ENCODE results near the gene SLC5A1. TPM values are rescaled to one million over a fixed set of nuclear protein-coding genes. Genes with fewer than 3 reads are reported as not detected.

SLC5A1 gene
- total RNA-seq, 1 donor from 2014 or later, result 213 TPM

DNA sequence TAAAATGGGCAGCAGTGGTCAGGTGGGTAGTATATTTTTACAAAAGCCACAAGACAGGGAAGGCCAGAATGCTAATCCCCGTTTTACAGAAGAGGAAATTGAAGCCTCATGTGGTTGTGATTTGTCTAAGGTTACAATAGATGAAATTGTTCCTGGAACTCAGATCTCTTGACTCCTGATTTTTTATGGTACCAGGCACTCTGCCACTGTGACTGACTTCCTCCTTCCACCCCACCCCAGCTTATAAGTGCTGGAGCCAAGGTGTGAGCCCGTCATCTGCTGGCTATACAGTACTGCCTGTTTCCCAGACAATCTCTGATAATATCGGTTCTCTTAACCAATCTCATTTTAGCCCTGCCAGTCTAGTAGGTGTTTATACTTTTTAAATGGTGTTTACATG lies 1.9 kb downstream of the SLC5A1 start:
- no peak for ATAC-seq

DNA sequence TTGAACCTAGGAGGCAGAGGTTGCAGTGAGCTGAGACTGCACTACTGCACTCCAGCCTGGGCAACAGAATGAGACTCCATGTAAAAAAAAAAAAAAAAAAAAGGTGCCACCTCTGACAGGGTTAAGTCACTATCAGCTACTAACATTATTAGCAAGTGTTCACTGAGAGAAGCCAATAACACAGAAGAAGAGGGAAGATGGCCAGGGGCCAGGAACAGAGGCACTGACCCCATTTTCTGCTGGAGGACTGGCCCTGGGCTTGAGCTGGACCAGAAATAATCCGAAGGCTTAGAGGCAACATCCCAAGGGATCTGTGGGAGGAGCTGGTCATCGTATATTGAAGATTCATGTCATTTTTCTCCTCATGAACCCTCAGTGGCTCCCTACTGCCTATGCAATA lies 5.0 kb downstream of the SLC5A1 start:
- ATAC-seq, result peak; percentile 70

More for the DNA sequence above, 1.9 kb downstream of the SLC5A1 start:
- intact Hi-C loops (cut with DNase I), result no loop called here
- DNase-seq (ENCODE audit: missing footprints), result no peak

DNA sequence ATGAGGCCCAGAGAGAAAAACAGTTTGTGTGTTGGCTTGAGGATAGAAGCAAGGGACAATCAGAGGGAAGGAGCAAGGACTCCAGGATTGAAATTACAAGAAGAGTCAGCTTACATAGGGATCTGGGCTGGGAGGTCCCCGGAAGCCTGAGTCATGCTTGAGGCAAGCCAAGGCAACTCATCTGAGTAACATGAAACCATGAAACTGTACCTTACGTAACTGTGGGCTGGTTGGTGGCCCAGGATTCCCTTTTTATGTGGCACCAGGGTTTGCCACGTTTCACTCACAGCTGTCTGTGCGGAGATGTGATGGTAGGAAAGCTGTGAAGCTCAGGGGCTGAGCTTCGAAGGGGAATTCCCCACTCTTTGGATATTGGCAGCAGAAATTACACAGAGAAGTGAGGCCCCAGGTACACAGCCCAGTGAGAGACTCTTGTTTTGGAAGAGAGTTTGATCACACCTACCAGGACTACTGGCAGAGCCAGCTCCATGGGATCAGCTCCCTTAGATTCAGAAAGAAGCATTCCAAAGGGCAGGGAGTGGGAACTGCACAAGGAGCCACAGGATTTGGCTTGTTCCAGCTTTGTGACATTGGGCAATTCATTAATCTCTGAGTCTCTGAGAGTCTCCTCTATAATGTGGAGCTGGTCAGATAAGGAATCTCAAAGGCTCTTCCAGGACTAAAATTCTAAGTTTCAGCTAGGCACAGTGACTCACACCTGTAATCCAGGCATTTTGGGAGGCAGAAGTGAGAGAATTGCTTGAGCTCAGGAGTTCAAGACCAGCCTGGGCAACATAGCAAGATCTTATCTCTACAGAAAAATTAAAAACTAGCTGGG lies 7.8 kb downstream of the SLC5A1 start:
- ATAC-seq (peak; percentile 72), DNase-seq (ENCODE audit: missing footprints) (no peak)
- intact Hi-C loops (cut with DNase I), result no loop called here

More for the DNA sequence above, 5.0 kb downstream of the SLC5A1 start:
- intact Hi-C loops (cut with DNase I), result no loop called here
- DNase-seq (ENCODE audit: missing footprints), result no peak

DNA sequence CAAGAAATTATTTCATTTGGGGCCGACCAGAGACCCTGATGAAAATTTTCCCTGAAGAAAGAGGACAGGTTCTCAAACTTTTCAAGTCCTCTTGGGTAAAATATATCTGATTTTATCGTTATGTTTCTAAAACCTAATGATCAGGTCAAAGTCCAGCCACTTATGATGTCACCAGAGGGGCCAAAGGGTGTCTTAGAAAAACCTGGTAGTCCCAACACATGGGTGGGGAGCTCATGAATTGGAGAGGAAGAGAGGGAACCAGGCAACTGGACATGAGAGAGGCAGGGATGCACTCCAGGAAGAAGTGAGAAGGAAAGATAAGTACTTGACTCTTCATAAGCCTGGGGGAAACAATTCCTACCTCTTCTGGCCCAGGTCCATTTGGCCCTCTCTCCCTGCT lies 9.2 kb downstream of the SLC5A1 start:
- ATAC-seq, result no peak
- intact Hi-C loops (cut with DNase I), result no loop called here
- no peak for DNase-seq (ENCODE audit: missing footprints)

DNA sequence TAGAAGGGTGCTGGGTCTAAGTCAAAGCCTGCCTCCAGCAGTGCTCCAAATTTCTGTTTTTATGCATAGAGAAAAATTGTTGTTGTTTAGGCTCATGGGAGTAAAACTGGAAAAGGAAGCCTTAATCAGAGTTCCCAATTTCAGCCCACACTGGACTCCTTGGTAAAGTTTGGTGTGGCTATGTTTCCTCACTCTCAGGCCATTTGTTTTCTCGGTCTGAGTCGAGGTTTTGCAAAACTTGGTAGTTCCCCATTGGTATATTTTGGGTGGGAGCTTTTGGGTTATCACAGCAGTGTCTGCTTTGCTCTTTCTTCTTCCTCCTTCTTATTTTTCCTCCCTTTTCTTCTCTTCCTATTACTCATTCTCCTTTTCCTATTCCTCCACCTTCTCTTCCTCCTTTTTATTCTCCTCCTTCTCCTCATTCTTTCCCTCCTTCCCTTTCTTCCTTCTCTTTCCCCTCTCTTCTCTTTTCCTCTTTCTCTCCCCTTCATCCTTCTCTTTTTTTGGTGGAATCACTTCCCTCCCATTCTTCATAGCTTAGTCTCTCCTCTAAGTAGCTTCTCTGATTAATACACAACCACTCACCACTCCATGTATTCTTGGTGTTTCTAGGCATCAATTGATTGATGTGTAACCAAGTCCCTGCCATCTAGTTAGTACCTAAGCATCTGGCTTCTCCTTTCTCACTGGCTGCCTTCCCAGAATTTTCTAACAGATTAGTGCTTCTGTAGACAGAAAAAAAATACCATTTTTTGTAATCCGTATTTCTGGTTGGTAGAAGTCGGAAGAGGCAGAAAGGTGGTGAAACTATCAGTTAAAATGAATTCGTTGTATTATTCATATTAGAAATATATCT lies 10.1 kb downstream of the SLC5A1 start:
- ATAC-seq (no peak), DNase-seq (ENCODE audit: missing footprints) (no peak)
- intact Hi-C loops (cut with DNase I), result no loop called here

DNA sequence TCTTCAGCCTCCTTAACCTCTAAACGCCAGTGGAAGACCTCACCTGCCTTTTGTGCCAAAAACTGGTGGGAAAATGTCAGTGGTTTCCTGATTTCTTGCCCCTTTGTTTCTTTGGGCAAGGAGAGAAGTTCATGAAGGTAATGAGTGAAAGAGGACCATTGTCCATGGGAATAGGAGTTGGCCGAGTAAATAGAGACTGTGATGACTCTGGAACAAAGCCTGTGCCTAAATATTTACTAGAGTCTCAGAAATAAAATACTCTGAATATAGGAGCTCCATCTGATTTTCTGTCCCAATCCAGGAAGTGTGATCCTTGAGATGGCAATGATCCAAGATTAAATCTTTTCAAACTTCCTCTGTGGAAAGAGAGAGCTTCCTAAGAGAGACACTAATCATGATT lies 12.0 kb downstream of the SLC5A1 start:
- ATAC-seq (no peak), DNase-seq (ENCODE audit: missing footprints) (no peak)
- intact Hi-C loops (cut with DNase I), result loop anchor here (5.0 kb wide), 1 partner anchor 78 kb away; no protein-coding TSS in a partner anchor

DNA sequence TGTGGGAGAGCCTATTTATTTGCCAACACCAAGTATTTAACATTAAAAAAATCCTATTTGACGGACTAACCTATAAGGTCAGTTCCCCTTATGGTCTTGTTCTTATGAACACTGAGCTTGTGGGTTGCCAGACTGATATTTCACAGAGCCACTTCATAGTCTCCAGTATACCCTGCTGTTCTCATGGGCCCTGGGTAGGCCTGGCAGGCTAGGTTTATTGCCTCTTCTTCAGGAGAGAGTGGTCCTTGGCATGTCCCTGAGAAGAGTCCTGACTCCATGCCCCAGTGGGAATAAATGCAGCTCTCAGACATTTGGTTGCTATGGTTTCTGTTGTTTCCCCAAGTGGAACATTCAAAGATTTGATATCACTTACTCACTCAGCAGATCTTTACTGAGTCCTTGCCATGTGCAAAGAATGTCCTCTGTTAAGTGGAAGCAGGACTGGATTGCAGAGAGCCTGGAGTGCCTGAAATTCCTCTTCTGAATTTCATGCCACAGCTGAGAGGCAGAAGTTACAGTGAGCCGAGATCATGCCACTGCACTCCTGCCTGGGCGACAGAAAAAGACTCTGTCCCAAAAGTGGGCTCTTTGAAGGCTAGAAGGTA lies 15.7 kb downstream of the SLC5A1 start:
- DNase-seq (ENCODE audit: missing footprints) (no peak), ATAC-seq (peak; percentile 85)
- intact Hi-C loops (cut with DNase I), result loop anchor here (5.0 kb wide), 1 partner anchor 81 kb away; no protein-coding TSS in a partner anchor

DNA sequence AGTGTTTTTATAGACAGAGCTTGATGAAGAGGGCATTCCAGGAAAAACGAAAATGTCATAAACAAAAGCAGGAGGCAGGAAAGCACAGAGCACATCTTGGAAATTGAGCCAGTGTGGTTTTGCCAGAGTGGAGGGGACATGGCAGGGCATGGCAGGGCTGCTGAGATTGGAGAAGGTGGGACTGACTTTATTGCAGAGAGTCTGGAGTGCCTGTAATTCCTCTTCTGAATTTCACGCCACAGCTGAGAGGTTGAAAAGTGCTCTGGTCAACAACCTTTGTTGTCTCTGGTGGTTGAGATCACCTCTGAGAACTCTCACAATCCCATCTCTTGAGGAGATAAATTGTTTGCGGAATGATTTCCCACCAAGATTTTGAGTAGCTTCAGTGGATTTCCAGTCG lies 16.4 kb downstream of the SLC5A1 start:
- DNase-seq (ENCODE audit: missing footprints) (no peak), ATAC-seq (no peak)
- intact Hi-C loops (cut with DNase I), result loop anchor here (5.0 kb wide), 1 partner anchor 82 kb away; no protein-coding TSS in a partner anchor

DNA sequence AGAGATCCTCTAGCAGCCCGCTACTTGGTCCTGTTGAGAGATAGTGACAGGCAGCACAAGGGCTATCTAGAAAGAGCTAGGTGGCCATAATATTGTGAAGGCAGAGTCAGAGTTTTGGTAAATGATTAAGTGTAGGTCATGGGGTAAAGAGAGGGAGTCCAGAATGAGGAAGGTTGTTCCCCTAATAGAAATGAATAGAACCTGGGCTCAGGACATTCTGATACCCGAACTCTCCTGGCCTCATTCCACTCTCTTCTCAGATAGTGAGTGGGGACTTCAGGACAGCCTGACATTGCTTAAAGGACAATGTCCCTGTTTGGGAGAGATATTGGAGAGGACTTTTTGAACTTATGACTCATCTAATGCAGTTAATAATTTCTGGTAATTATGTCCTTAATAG lies 20.6 kb downstream of the SLC5A1 start:
- peak; percentile 42 for ATAC-seq
- intact Hi-C loops (cut with DNase I), result no loop called here
- no peak for DNase-seq (ENCODE audit: missing footprints)

DNA sequence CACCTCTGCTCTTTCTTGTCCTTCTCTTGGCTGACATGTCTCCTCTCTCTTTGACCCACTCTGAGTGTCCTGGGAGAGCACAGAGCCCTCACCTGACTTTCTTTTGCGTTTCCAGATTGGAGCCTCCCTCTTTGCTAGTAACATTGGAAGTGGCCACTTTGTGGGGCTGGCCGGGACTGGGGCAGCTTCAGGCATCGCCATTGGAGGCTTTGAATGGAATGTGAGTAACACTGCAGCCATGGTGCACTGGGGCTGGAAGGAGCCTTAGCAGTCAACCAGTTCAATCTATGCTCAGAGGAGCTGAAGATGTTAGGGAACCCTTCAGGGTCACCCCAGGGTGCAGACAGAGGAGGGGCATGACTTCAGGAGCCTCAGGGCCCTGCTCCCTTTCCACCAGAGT lies 23.8 kb downstream of the SLC5A1 start:
- DNase-seq (ENCODE audit: missing footprints) (no peak), ATAC-seq (no peak)
- intact Hi-C loops (cut with DNase I), result no loop called here

DNA sequence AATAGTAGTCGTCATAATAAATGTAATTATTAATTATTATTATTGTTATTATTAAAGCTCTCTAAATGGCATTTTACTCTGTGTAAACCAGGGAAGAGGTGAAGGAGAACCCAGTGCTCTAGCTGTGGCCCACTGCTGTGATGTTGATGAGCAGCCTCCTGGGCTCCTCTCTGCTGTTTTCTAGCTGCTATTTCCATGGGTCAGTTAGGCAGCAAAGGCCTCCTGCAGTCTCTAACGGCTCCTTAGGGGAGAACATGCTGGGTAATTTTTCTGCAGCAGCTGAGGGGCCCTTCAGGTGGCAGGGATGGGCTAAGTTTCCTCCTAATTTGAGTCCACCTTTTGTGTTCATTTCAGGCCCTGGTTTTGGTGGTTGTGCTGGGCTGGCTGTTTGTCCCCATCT lies 24.6 kb downstream of the SLC5A1 start:
- intact Hi-C loops (cut with DNase I), result no loop called here
- DNase-seq (ENCODE audit: missing footprints) (no peak), ATAC-seq (no peak)

DNA sequence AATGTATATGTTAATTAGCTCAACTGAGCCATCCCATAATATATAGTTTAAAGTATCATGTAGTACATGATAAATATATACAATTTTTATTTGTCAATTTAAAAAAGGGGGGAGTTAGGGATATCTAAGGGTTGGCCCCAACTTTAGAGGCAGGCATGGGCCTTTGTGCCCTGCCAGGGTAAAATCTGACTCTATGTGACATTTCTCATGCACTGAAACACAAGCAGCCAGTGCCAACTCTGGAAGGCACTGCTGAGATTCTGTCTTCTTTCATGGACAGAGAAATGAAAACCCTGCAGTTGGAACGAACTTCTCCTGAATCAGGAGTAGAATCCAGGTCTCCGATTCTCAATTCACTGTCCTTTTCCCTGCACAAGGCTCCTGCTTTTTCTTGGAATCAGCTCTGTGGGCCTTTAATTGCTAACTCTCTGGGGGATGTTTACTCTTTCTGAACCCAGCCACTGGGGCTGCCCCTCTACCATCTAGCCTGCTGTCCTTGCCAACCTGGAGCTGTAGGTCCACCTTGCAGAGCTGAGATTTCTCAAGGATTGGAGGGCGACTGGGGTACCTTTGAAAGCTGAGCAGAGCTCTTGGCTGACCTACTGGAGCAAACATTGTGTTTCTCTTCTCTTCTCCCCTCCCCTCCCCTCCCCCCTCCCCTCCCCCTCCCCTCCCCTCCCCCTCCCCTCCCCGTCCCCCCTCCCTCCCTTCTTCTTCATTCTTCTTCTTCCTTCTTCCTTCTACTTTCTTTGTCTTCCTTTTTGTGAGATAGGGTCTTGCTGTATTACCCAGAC lies 26.7 kb downstream of the SLC5A1 start:
- intact Hi-C loops (cut with DNase I), result no loop called here

DNA sequence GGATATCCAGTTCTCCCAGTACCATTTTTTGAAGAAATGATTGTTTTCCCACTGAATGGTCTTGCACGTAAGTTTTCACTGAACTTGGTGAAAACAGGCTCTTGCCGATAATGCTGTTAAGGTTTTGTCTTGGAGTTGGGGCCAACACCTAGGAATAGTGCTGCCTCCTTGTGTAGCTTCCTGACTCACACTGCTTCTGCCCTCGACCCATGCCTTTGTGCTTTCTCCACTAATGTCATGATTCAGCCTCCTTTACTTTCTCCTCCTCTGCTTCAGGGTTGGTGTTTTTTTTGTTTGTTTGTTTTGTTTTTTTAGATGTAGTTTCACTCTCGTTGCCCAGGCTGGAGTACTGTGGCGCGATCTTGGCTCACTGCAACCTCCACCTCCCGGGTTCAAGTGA lies 30.2 kb downstream of the SLC5A1 start:
- intact Hi-C loops (cut with DNase I), result no loop called here
- ATAC-seq, result no peak

More for the DNA sequence above, 26.7 kb downstream of the SLC5A1 start:
- DNase-seq (ENCODE audit: missing footprints), result no peak
- peak; percentile 51 for ATAC-seq

DNA sequence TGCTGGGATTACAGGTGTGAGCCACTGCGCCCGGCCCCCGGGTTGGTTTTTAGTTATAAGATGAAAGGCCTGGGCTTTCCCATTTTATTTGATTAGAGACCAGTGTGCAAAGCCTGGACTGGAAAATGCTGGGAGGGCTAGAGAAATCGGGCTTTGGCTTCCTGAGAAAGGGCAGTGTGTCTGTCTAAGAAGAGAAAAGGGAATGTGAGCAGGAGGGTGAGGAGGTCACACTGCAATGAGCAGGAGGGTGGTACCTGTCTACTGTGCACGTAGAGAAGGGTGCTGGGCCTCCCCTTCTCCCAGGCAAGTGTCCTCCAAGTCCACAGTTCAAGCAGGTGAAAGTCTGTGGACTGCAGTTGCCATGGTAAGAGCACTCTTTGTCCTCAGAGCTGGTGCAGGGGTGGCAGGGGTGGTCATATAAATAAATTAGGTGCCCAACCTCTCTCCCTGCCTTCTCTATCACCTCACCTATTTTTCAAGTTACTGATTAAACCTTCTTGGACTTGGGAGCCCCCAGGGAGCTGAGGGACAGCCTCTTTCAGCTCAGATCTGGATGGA lies 30.8 kb downstream of the SLC5A1 start:
- no peak for DNase-seq (ENCODE audit: missing footprints)
- no peak for ATAC-seq
- intact Hi-C loops (cut with DNase I), result no loop called here

More for the DNA sequence above, 30.2 kb downstream of the SLC5A1 start:
- DNase-seq (ENCODE audit: missing footprints), result no peak

DNA sequence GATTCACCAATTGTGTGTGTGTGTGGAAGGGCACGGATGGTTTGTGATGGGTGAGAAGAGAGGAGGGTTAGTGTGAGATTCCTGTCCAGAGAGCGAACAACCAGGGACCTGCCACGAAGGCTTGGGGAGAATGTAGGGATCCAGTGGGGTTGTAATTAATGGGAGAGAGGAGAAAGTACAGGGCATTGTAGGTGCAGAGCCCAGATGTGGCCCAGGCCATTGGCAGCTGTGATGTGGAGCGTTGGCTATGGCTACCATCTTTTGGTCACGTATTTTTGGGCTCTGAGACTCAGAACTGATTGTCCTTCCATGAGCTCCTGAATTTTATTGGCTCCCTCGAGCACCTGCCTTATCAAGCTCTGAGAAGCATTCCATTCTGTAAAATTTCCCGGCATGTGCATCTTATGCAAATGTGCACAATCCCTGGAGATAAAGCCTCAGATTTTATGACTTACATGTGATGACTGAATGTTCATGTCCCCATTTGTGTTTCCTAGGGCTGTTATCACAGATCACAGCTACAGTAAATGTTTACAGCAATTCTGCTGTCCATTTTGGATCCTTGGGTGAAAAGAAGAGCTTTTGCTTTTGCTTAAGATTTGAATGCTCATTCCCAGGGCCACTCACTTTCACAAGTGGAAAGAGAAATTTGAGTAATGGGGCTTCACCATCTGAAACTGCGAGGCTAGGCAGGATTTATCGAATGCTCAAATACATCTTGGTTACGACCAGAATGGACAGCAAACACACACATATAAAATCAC lies 33.1 kb downstream of the SLC5A1 start:
- DNase-seq (ENCODE audit: missing footprints) (no peak), ATAC-seq (peak; percentile 23)
- intact Hi-C loops (cut with DNase I), result no loop called here

DNA sequence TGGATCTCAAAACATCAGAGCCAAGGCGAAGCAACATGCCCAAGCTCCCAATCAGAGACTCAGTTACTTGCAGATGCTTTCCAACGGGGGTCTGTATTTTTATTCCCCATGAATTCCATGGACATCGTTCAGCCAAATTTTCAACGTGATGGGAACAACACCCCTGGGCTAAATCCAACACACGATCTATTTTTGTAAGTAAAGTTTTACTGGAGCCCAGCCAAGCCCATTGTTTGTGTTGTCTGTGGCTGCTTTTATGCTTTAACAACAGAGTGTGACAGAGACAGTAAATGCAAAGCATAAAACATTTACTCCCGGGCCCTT lies 33.7 kb downstream of the SLC5A1 start:
- peak; percentile 35 for ATAC-seq
- no peak for DNase-seq (ENCODE audit: missing footprints)
- intact Hi-C loops (cut with DNase I), result no loop called here

DNA sequence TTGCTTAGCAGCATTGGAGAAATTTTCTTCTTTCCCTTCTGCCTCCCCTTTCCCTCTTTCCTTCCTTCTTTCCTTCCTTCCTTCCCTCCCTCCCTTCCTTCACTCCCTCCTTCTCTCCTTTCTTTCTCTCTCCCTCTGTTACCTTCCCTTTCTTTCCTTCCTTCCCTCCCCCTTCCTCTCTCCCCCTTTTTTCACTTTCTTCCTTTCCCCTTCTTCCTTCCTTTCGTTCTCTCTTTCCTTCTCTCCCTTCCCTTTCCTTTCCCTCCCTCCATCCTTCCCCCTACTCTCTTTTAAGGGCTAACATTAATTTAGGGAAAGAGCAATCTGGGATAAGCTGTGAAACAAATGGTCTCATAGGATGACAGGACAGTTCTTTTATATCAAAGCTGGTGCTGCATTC lies 34.1 kb downstream of the SLC5A1 start:
- intact Hi-C loops (cut with DNase I), result no loop called here
- ATAC-seq (no peak), DNase-seq (ENCODE audit: missing footprints) (no peak)
